Caco-2 (cell line): Measurements from ENCODE around the gene ALK. TPM values are rescaled to one million over a fixed set of nuclear protein-coding genes. Genes with fewer than 3 reads are reported as not detected.

Source experiments
- BruUV-seq: library from RNA; stranded (reverse); fragments of 400-500 nt; replicated peaks from 2 replicates; lab custom pipeline; 2021; lab: Mats Ljungman, UMichigan
- CTCF ChIA-PET: fragments of 300-600 bp; sonication (Branson Sonifier 250); formaldehyde crosslinking; loops from one replicate; lab custom pipeline; 2022; ENCODE audit warnings: antibody characterized with exemption; lab: Charles Lee
- POLR2A ChIA-PET: fragments of 300-600 bp; sonication (Branson Sonifier 250); formaldehyde crosslinking; loops from one replicate; lab custom pipeline; 2022; ENCODE audit warnings: antibody characterized with exemption; lab: Charles Lee
- DNase-seq, 2 experiments: peaks; one replicate each; pipeline versions ENCODE4 v3.0.0 to v3.0.0-alpha.2; 2020 to 2022
- H3K27me3 ChIP-seq: replicated peaks from 2 replicates; pipeline ENCODE4 v1.6.0; 2011; ENCODE audit warnings: low read length; ENCODE audit not compliant: control insufficient read depth, insufficient read depth
- H3K36me3 ChIP-seq: 2 replicates; pipeline ENCODE4 v1.5.1; 2011; ENCODE audit warnings: low read length; ENCODE audit not compliant: control insufficient read depth, insufficient read depth
- H3K4me1 ChIP-seq: fragments of 250-450 bp; sonication (Bioruptor Pico); 2 replicates; pipeline ENCODE4 v1.5.1; 2020; ENCODE audit warnings: mild to moderate bottlenecking
- H3K4me3 ChIP-seq: 2 replicates; pipeline ENCODE4 v1.5.1; 2011; ENCODE audit warnings: low read depth, mild to moderate bottlenecking, control low read depth, low read length
- H3K9me3 ChIP-seq: fragments of 250-450 bp; sonication (Bioruptor Pico); 2 replicates; pipeline ENCODE4 v1.5.1; 2020; ENCODE audit warnings: mild to moderate bottlenecking, moderate library complexity
- H3K27ac Mint-ChIP-seq: one replicate; pipeline ENCODE4 v1.8.0; 2022; ENCODE audit warnings: mixed read lengths; ENCODE audit not compliant: unreplicated experiment
- H3K27me3 Mint-ChIP-seq: one replicate; pipeline ENCODE4 v1.8.0; 2022; ENCODE audit warnings: mixed read lengths; ENCODE audit not compliant: insufficient read depth, unreplicated experiment
- H3K36me3 Mint-ChIP-seq: one replicate; pipeline ENCODE4 v1.8.0; 2022; ENCODE audit warnings: mild to moderate bottlenecking, mixed read lengths; ENCODE audit not compliant: insufficient read depth, unreplicated experiment
- H3K4me1 Mint-ChIP-seq: one replicate; pipeline ENCODE4 v1.8.0; 2022; ENCODE audit warnings: low read depth, mixed read lengths; ENCODE audit not compliant: unreplicated experiment
- H3K4me3 Mint-ChIP-seq: one replicate; pipeline ENCODE4 v1.8.0; 2022; ENCODE audit warnings: mild to moderate bottlenecking, moderate library complexity, mixed read lengths; ENCODE audit not compliant: unreplicated experiment
- H3K9me3 Mint-ChIP-seq: one replicate; pipeline ENCODE4 v1.8.0; 2022; ENCODE audit warnings: mixed read lengths; ENCODE audit not compliant: unreplicated experiment
- intact Hi-C: fragments of 100-400 bp; cut with micrococcal nuclease; formaldehyde crosslinking; loops from one replicate; pipeline ENCODE4 v1.10.0; 2022; ENCODE audit not compliant: unreplicated experiment
- total RNA-seq: library from RNA; stranded (reverse); gene quantifications from 2 replicates; pipeline ENCODE4 v1.2.3, GENCODE V29; 2022
- TF ChIP-seq, protein P1 (sequence below), 2 experiments: fragments of 200-600 bp in 1 of 2; IDR thresholded peaks; 1 replicate in 1 of 2; 2 replicates in 1 of 2; pipeline versions ENCODE4 v1.5.1 to v1.8.0; 2011 to 2022; ENCODE audit warnings: antibody characterized with exemption in 1 of 2, control low read depth in 1 of 2, inconsistent platforms in 1 of 2, low read depth in 1 of 2, low read length in 1 of 2, mild to moderate bottlenecking in 1 of 2, moderate library complexity in 1 of 2; ENCODE audit not compliant: insufficient read depth in 1 of 2, severe bottlenecking in 1 of 2, unreplicated experiment in 1 of 2

The ALK gene
- total RNA-seq, 1 experiment from 2014 or later, result 0.11 TPM

DNA sequence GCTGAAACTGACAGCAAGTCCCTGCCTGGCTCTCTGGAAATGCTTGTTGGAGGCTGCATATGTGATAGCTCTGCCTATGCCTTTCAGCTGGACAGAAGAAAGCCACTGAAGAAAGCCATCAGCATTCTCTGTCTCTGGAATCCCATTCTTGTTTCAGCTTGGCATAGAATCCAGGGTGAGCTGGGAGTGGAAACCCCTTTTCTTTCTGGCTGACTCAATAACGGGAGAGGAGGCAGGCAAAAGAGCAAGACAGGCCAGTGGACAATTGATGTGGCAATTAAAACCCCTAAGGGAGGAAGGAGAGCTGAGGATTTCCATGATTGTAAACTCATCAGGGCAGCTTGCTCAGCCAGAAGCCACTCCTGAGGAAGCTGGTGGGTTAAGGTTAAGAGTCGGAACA, 598.1 kb downstream of the ALK start:
- no peak overlapping the region for H3K4me3 Mint-ChIP-seq
- no peaks in the 10 kb centered on the region for H3K36me3 ChIP-seq
- H3K36me3 Mint-ChIP-seq, result no peaks in the 10 kb centered on the region
- POLR2A ChIA-PET, result no interaction called here
- no peak for DNase-seq
- intact Hi-C loops, result no loop called here
- H3K4me3 ChIP-seq, result no peak overlapping the region
- H3K27ac Mint-ChIP-seq, result no peak overlapping the region
- BruUV-seq, result no TSS peak
- CTCF ChIA-PET, result no interaction called here
- H3K4me1 ChIP-seq, result no peaks in the 10 kb centered on the region
- peaks cover 9% of the 10 kb centered on the region for H3K9me3 Mint-ChIP-seq
- H3K27me3 Mint-ChIP-seq, result peaks cover 39% of the 10 kb centered on the region
- H3K4me1 Mint-ChIP-seq, result no peaks in the 10 kb centered on the region
- H3K9me3 ChIP-seq, result no peaks in the 10 kb centered on the region
- H3K27me3 ChIP-seq, result peaks cover 2% of the 10 kb centered on the region; the same call in 1 of the 2 replicates
- TF ChIP-seq, protein P1, sequence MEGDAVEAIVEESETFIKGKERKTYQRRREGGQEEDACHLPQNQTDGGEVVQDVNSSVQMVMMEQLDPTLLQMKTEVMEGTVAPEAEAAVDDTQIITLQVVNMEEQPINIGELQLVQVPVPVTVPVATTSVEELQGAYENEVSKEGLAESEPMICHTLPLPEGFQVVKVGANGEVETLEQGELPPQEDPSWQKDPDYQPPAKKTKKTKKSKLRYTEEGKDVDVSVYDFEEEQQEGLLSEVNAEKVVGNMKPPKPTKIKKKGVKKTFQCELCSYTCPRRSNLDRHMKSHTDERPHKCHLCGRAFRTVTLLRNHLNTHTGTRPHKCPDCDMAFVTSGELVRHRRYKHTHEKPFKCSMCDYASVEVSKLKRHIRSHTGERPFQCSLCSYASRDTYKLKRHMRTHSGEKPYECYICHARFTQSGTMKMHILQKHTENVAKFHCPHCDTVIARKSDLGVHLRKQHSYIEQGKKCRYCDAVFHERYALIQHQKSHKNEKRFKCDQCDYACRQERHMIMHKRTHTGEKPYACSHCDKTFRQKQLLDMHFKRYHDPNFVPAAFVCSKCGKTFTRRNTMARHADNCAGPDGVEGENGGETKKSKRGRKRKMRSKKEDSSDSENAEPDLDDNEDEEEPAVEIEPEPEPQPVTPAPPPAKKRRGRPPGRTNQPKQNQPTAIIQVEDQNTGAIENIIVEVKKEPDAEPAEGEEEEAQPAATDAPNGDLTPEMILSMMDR (IDR thresholded peaks at IDR 0.05; ENCODE audit: insufficient read depth in 1 of 2, low read depth in 1 of 2, low read length in 1 of 2, severe bottlenecking in 1 of 2, unreplicated experiment in 1 of 2), result no peak

DNA sequence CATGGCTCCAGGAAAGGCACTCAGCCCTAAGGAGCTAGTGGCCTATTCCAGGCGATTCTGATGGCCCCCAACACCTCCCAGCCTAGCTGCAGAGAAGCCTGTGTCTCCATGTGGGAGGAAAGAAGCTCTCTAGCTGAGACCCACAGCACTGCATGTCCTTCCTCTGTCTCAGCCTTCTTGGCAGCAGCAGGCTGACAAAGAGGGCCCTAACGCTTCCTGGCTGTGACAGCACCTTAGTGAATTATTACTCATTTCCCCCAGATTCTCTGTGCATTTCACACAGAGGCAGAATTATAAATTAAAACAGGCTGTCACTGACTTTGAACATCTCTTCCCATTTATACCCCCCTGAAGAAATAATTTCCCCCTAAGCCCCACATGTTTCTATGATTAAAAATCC, 599.4 kb downstream of the ALK start:
- Histone ChIP-seq H3K4me1 (no peaks in the 10 kb centered on the region), H3K36me3 (no peaks in the 10 kb centered on the region), H3K9me3 (no peaks in the 10 kb centered on the region), H3K4me3 (no peak overlapping the region), H3K27me3 (peaks cover 2% of the 10 kb centered on the region; the same call in 1 of the 2 replicates)
- H3K27me3 Mint-ChIP-seq, result peaks cover 31% of the 10 kb centered on the region
- H3K4me1 Mint-ChIP-seq, result no peaks in the 10 kb centered on the region
- DNase-seq, result no peak
- no peaks in the 10 kb centered on the region for H3K36me3 Mint-ChIP-seq
- ChIA-PET POLR2A (no interaction called here), CTCF (no interaction called here)
- TF ChIP-seq, protein P1 (IDR thresholded peaks at IDR 0.05; ENCODE audit: insufficient read depth in 1 of 2, low read depth in 1 of 2, low read length in 1 of 2, severe bottlenecking in 1 of 2, unreplicated experiment in 1 of 2), result no peak
- no TSS peak for BruUV-seq
- peaks cover 9% of the 10 kb centered on the region for H3K9me3 Mint-ChIP-seq
- H3K4me3 Mint-ChIP-seq, result no peak overlapping the region
- H3K27ac Mint-ChIP-seq, result no peak overlapping the region
- intact Hi-C loops, result no loop called here

DNA sequence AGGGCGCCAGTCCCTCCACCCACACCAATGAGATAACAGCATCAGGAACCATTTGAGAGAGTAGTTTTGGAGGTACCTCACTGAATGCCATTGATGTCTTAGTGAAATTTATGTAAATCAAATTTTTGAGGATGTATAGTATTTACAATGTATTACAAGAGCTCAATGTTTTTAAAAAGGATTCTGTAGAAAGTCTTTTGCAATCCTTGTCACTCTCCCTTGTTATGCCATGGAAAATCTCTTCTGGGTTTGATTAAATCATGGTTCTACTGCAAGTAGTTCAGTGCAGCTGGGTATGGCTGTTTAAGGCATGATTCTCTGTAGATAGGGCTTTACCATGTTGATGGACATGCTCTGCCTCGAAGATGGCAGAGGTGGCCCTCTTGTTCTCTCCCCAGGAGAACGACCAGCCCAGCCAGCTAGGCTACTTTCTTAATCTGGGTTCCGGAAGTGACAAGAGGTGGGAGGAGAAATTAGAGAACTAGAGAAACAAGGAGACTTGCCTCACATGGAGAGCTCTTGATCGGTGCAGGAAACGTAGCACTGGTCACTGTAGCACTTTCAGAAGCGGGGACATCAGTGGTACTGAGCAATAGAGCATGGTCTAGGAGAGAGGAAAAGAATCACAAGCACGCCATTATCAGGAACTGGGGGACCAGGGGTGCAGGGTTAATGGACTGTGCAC, 603.4 kb downstream of the ALK start:
- no peaks in the 10 kb centered on the region for H3K36me3 Mint-ChIP-seq
- H3K36me3 ChIP-seq, result no peaks in the 10 kb centered on the region
- H3K27me3 Mint-ChIP-seq, result peaks cover 35% of the 10 kb centered on the region
- BruUV-seq, result no TSS peak
- H3K4me1 ChIP-seq, result no peaks in the 10 kb centered on the region
- H3K9me3 ChIP-seq, result no peaks in the 10 kb centered on the region
- no peak overlapping the region for H3K27ac Mint-ChIP-seq
- TF ChIP-seq, protein P1 (IDR thresholded peaks at IDR 0.05; ENCODE audit: insufficient read depth in 1 of 2, low read depth in 1 of 2, low read length in 1 of 2, severe bottlenecking in 1 of 2, unreplicated experiment in 1 of 2), result no peak
- ChIA-PET CTCF (interaction anchor here (1.0 kb wide), 1 partner anchor 9 kb away, joined by 3 read pairs; no protein-coding TSS in a partner anchor), POLR2A (no interaction called here)
- intact Hi-C loops, result no loop called here
- no peaks in the 10 kb centered on the region; the same call in 1 of the 2 replicates for H3K27me3 ChIP-seq
- peaks cover 9% of the 10 kb centered on the region for H3K9me3 Mint-ChIP-seq
- no peaks in the 10 kb centered on the region for H3K4me1 Mint-ChIP-seq
- no peak overlapping the region for H3K4me3 ChIP-seq
- DNase-seq, result no peak
- no peak overlapping the region for H3K4me3 Mint-ChIP-seq
